Measurements from ENCODE around the gene GK. TPM values are rescaled to one million over a fixed set of nuclear protein-coding genes. Genes with fewer than 3 reads are reported as not detected.
"Not testable (repeated sequence)": the region's sequence is repeated elsewhere in the genome, so short reads cannot be mapped to it uniquely, and the experiment has no call there.

GK gene
- total RNA-seq, 1 donor from 2014 or later = 5.5 TPM

DNA sequence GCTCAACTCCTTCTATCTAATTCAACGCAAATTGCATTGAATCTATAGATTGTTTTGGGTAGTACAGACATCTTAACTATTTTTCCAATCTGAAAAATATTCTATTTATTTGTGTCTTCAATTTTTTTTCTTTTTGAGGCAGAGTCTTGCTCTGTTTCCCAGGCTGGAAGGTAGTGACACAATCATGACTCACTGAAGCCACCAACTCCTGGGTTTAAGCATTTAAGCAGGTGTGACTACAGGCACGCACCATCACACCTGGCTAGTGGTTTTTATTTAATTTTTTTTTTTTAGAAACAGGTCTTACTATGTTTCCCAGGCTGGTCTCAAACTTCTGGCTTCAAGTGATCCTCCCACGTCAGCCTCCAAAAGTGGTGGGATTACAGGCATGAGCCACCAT is 98.3 kb downstream of the GK start:
- TF ChIP-seq, protein P1, sequence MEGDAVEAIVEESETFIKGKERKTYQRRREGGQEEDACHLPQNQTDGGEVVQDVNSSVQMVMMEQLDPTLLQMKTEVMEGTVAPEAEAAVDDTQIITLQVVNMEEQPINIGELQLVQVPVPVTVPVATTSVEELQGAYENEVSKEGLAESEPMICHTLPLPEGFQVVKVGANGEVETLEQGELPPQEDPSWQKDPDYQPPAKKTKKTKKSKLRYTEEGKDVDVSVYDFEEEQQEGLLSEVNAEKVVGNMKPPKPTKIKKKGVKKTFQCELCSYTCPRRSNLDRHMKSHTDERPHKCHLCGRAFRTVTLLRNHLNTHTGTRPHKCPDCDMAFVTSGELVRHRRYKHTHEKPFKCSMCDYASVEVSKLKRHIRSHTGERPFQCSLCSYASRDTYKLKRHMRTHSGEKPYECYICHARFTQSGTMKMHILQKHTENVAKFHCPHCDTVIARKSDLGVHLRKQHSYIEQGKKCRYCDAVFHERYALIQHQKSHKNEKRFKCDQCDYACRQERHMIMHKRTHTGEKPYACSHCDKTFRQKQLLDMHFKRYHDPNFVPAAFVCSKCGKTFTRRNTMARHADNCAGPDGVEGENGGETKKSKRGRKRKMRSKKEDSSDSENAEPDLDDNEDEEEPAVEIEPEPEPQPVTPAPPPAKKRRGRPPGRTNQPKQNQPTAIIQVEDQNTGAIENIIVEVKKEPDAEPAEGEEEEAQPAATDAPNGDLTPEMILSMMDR (IDR thresholded peaks at IDR 0.05; ENCODE audit: insufficient read depth, low read length, poor library complexity, severe bottlenecking) = no peak
- Histone ChIP-seq H3K27me3 (ENCODE audit: control insufficient read depth, insufficient read depth, low read length) (no peaks in the 10 kb centered on the region), H3K4me3 (ENCODE audit: low read depth, low read length) (no peak overlapping the region), H3K36me3 (ENCODE audit: control insufficient read depth, insufficient read depth, low read length) (no peaks in the 10 kb centered on the region)
- no peak for DNase-seq (ENCODE audit: low read depth)

DNA sequence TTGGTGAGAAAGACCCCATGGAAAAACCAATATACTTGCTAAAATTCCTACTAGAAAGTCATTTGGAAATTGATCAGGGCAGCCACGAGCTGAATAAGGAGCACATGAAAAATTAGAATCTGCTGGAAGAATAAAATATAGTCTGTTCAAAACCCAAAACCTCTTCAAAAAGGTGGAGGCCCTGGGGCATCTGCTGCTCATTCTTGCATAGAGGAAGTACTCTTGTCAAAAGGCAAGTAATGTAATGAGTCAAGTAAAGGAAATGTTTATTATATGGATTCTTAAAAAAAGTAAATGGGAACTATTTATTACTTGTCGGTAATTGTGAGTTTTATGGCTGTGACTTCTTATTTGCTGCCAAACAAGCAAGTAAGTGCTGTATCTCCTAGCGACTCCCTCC is 109.5 kb downstream of the GK start:
- H3K36me3 ChIP-seq (ENCODE audit: control insufficient read depth, insufficient read depth, low read length) = no peaks in the 10 kb centered on the region
- no peak overlapping the region for H3K4me3 ChIP-seq (ENCODE audit: low read depth, low read length)
- H3K27me3 ChIP-seq (ENCODE audit: control insufficient read depth, insufficient read depth, low read length) = no peaks in the 10 kb centered on the region
- TF ChIP-seq, protein P1 (IDR thresholded peaks at IDR 0.05; ENCODE audit: insufficient read depth, low read length, poor library complexity, severe bottlenecking) = no peak
- DNase-seq (ENCODE audit: low read depth) = no peak

DNA sequence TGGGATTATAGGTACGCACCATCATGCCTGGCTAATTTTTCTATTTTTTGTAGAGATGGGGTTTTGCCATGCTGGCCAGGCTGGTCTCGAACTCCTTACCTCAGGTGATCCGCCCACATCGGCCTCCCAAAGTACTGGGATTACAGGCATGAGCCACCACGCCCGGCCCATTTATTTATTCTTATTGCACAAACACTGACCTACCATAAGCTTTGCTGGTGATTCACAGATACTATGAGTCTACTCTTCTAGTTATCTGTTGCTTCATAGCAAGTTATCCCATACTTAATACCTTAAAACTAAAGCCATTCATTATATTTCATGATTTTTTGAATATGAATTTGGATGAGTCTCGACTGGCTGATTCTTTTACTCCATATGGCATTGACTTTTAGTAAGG is 120.5 kb downstream of the GK start:
- H3K27me3 ChIP-seq (ENCODE audit: control insufficient read depth, insufficient read depth, low read length); DNase-seq (ENCODE audit: low read depth); H3K36me3 ChIP-seq (ENCODE audit: control insufficient read depth, insufficient read depth, low read length); H3K4me3 ChIP-seq (ENCODE audit: low read depth, low read length): not testable (repeated sequence)

DNA sequence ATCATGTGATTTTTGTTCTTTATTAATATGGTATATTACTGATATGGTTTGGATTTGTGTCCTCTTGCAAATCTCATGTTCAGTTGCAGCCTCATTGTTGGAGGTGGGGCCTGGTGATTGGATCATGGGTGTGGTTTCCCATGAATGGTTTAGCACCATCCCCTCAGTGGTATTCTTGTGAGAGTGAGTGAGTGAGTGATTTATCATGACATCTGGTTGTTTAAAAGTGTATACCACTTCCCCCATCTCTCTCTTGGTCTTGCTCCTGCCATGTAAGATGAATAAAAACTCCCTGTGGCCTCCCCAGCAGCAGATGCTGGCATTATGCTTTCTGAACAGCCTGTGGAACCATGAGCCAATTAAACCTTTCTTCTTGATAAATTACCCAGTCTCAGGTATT is 124.4 kb downstream of the GK start:
- Histone ChIP-seq H3K27me3 (ENCODE audit: control insufficient read depth, insufficient read depth, low read length) (no peaks in the 10 kb centered on the region), H3K36me3 (ENCODE audit: control insufficient read depth, insufficient read depth, low read length) (no peaks in the 10 kb centered on the region), H3K4me3 (ENCODE audit: low read depth, low read length) (no peak overlapping the region)
- TF ChIP-seq, protein P1 (IDR thresholded peaks at IDR 0.05; ENCODE audit: insufficient read depth, low read length, poor library complexity, severe bottlenecking) = no peak
- no peak for DNase-seq (ENCODE audit: low read depth)

DNA sequence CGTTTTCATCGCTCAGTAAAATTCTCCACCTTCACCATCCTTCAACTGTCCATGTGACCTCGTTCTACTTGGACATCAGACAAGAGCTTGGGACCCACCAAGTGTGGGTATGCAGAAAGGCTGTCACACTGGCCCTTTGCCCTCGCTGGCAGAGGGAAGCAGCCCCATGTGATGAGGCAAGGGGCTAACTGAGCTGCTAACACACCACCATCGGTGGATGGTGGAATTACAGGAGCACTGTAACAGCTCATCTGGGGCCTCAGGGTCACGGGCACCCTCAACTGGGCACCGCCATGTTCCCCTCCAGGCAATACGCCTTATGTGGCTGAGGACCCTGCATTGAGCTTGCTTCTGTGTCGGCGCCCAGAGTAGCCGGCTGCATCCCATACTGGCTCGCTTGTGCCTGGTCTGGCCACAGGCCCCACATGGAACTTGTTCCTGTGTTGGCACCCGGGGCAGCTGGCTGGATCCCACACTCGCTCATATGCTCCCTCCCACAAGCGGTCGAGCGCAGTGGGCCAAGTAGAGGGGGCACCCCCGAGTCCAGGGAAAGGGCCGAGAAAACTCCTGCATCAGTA is 126.3 kb downstream of the GK start:
- TF ChIP-seq, protein P1 (IDR thresholded peaks at IDR 0.05; ENCODE audit: insufficient read depth, low read length, poor library complexity, severe bottlenecking) = no peak
- Histone ChIP-seq H3K27me3 (ENCODE audit: control insufficient read depth, insufficient read depth, low read length) (no peaks in the 10 kb centered on the region), H3K4me3 (ENCODE audit: low read depth, low read length) (no peak overlapping the region), H3K36me3 (ENCODE audit: control insufficient read depth, insufficient read depth, low read length) (no peaks in the 10 kb centered on the region)
- no peak for DNase-seq (ENCODE audit: low read depth)

Other genes starting within 250 kb of the GK start
- gene TASL, start 75.7 kb upstream of the GK start, total RNA-seq = not detected in 2 replicates
- gene TAB3, start 235.8 kb downstream of the GK start, total RNA-seq = 35.7 and 43.3 TPM in 2 replicates